ENCODE results near the gene CDK5.
A peak's percentile ranks its signal among the peaks of the same experiment; 100 is the strongest.
"Not testable (repeated sequence)": the region's sequence is repeated elsewhere in the genome, so short reads cannot be mapped to it uniquely, and the experiment has no call there.

CDK5 gene

DNA sequence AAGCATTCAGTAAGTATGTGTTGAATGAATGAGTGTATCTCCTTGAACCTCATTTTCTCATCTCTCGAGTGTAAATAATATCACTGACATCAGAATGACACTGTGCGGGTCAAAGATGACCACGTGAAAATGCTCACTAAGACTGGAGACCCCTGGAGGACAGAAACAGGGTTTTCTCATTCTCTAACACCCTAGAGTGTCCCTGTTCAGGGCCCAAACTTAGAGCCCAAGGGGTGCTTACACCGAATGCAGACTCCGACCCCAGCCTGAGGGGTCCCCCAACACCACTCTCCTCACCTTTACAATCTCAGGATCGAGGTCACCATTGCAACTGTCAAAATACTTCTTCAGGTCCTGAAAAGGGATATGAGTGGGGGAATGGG, 1.4 kb downstream of the CDK5 start:
- DNase-seq: no peak

DNA sequence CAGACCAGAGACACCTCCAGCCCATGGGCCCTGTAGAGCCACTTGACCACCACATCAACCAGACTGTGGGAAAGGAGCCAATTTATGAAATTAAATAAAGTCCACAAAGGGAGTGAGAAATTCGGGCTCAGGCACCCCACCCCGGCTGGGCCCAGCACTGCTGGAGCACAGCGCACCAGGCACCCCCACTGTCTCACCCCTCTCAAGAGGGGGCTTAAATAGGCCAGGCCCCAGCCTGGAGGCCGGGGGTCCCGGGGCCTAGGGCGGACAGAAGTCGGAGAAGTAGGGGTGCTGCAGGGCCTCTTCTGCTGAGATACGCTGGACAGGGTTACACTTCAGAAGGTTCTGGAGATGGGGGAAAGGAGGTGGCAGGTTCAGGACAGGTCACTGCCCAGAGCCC, 3.9 kb downstream of the CDK5 start:
- no peak for DNase-seq

DNA sequence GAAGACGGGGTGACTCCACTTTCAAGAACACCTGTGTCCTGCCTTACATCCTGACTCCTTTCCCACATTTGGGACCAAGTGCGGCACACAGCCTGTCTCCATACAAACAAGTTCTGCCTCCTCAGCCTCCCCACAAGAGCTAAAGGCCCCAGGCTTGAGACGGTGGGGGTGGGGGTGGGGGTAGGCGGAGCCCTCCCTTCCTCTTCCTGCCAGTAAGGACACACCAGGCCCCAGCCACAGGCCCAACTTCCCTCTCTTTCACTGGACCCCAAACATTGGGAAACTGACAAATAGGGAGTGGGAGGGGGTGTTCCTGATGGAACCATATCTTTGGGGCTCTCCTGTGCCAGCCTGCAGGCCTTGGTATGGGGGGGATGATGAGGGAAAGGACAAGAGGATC, 4.6 kb downstream of the CDK5 start:
- DNase-seq: no peak

DNA sequence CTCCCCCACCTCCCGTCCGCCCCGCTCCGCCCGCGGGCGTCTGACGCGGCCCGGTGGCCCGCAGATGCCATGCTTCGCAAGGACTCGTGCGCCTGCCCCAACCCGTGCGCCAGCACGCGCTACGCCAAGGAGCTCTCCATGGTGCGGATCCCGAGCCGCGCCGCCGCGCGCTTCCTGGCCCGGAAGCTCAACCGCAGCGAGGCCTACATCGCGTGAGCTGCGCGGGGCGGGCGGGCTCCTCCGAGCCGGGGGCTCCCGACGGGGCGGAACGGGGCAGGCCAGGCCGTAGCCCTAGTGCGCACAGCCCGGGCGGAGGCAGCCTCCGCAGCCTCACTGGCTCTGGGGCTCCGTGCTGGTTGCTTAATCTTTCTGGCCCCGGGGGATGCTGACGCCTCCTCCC, 6.6 kb downstream of the CDK5 start:
- DNase-seq: peak; percentile 50

DNA sequence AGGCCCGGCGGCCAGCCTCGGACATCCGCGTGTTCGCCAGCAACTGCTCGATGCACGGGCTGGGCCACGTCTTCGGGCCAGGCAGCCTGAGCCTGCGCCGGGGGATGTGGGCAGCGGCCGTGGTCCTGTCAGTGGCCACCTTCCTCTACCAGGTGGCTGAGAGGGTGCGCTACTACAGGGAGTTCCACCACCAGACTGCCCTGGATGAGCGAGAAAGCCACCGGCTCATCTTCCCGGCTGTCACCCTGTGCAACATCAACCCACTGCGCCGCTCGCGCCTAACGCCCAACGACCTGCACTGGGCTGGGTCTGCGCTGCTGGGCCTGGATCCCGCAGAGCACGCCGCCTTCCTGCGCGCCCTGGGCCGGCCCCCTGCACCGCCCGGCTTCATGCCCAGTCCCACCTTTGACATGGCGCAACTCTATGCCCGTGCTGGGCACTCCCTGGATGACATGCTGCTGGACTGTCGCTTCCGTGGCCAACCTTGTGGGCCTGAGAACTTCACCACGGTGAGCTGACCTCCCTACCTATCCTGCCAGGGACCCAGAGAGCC, 8.7 kb downstream of the CDK5 start:
- DNase-seq: no peak

DNA sequence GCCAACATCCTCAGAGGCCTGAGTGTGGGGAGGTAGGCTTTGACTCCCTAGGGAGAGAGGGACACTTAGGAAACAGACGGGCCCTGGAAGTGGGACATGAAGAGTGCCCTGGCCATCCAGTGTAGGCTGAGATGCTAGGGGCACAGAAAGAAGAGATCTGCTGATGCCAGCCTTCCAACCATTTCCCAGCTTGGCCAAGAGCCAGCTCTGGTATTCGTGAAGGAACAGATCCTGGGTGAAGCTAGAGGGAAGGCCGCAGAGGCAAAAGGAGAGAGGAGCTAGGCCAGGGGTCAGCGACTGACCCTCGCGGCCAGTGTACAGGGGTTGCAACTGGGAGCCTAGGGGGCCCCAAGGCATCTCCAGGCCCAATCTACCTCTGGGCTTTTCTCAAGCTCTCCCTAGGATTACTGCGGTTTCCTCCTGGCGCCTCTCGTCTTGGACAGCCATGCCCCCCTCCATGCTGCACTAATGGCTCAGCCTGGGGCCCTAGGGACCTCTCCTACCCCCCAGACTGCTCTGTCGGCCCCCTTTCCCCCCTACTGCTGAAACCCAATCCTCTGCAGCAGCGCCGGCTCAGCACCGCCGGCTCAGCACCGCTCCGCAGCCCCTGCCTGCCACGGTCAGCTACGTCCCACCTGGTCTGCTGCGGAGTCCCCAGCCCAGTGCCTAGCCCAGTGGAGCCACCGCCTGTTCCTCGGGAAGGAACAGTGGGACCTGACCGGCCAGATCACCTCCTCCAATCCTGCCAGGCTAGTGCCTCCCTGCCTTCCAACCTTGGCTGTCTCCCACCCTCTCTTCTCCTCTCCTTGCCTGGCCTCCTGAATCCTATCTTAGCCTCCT, 9.5 kb downstream of the CDK5 start, which contains the start of gene ASIC3:
Gene ASIC3 (plus strand): TSS at position 556 of the 840 bp plus-strand sequence. CDS start 355 bp downstream, outside the sequence.
- no peak for DNase-seq

DNA sequence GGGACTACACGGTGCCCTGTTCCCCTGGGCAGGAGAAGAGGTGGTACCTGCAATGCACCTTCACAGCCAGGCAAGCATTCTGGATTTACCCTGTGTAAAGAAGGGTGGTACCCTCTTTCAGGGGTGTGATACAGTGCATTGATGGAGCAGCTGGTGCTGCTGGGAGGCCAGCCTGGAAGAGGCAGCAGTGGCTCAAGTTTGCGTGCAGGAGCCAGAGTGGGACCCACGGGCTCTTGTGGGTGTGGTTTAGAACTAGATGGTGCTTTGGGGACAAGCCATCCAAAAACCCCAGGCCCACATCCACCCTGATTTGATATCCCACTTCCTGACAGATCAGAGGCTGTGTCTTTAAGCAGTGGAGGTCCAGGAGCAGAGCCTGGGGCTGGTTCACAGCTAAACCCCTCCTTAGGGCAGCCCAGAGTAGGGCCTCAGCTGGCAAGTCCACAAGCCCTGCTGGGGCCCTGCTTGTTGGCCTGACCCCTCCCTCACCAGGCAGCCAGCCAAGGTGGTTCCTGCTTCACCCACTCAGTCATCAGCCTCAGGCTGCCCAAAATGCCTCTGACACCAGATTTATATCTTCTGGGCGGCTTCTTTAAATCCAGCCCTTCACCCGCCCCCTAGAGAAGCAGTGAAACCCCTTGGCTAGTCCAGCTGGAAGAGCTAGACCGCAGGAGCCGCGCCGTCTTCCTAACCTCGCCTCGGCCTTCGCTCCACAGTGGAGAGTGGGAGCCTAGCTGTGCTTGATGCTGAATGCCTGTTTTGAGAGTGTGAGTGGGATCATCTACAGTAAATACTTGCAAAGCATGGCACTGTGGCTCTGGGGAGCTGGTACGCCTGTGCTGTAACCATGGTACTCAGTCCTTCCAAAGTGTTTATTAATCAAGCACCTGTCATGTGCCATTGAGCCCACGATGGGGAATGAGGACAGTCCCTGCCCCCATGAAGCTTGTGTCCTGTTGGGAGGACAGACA, 10.8 kb downstream of the CDK5 start:
- no peak for DNase-seq

DNA sequence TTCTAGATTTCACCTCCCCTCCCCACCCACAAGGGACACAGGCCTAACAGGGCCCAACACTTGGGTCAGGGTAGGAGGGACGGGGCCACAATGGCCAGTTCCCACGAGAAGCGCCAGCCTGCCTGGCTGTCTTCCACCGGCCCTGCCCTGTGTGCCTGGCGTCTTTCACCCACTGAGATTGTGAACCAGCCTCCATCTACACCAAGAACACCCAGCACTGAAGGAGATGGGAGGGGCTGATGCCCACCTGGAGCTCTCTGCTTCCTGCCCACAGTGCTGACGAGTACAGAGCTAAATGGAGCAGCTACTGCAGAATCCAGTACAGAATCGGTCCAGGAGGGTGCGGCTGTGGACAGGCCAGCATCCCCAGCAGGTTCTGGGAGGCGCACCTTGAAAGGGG, 11.7 kb downstream of the CDK5 start:
- DNase-seq: no peak

DNA sequence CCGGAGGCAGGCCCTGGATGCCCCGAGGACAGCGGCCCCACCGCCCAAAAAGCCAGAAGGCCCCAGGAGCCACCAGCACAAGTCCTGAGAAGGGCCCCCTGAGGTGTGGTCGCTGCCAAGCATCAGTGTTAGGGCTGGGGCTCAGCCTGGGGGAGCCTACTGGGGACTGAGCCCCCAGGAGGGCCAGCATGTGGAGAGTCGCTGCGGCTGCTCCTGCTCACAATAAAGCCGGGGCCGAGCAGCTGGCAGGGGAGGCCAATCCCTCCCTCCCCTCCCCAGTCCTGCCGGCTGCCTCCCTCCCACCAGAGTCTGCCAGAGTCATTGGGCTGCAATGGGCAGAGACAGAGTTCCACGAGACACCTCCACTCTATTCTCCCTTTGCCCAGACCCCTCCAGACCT, 12.4 kb downstream of the CDK5 start:
- no peak for DNase-seq

DNA sequence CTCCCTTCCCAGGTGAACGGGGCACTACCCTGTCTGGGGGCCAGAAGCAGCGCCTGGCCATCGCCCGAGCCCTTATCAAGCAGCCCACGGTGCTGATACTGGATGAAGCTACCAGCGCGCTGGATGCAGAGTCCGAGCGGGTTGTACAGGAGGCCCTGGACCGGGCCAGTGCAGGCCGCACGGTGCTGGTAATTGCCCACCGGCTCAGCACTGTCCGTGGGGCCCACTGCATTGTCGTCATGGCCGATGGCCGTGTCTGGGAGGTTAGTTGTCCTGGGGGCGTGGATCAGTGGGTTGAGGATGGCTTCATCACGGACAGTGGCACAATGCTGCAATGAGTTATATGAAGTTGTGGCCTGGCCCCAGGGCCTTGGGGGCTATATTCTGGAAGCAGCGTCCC, 13.7 kb downstream of the CDK5 start:
- DNase-seq: no peak

DNA sequence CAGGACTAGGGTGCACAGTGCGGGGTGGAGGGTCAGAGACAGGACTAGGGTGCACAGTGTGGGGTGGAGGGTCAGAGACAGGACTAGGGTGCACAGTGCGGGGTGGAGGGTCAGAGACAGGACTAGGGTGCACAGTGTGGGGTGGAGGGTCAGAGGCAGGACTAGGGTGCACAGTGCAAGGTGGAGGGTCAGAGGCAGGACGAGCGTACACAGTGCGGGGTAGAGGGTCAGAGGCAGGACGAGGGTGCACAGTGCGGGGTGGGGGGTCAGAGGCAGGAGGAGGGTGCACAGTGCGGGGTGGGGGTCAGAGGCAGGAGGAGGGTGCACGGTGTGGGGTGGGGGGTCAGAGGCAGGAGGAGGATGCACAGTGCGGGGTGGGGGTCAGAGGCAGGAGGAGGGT, 14.2 kb downstream of the CDK5 start:
- DNase-seq: not testable (repeated sequence)

DNA sequence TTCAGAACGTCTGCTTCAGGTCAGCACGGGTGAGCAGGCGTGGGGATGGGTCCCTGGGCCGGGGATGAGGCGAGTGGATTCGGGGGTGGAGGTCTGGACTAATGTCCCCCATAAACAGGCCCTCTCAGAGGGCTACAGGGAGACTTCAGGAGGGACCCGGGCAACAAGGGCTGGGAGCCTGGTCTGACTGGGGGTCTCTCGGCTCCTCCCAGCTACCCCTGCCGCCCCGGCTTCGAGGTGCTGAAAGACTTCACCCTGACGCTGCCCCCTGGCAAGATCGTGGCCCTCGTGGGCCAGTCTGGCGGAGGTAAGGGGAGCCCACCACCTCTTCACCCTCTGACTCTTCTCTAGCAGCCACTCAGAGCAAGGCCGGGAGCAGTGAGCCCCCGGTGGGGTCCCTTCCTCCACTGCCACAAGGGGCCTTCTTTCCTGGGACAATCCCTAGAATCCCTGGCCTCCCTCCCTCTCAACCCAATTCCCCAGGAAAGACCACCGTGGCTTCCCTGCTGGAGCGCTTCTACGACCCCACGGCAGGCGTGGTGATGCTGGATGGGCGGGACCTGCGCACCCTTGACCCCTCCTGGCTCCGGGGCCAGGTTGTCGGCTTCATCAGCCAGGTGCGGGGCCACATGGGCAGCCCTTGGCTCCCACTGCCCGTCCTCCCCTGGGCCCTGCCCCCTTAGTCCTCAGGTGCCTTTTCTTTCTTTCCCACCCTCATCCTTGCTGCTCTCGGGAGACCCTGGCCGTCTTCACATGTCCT, 16.9 kb downstream of the CDK5 start:
- DNase-seq: no peak

DNA sequence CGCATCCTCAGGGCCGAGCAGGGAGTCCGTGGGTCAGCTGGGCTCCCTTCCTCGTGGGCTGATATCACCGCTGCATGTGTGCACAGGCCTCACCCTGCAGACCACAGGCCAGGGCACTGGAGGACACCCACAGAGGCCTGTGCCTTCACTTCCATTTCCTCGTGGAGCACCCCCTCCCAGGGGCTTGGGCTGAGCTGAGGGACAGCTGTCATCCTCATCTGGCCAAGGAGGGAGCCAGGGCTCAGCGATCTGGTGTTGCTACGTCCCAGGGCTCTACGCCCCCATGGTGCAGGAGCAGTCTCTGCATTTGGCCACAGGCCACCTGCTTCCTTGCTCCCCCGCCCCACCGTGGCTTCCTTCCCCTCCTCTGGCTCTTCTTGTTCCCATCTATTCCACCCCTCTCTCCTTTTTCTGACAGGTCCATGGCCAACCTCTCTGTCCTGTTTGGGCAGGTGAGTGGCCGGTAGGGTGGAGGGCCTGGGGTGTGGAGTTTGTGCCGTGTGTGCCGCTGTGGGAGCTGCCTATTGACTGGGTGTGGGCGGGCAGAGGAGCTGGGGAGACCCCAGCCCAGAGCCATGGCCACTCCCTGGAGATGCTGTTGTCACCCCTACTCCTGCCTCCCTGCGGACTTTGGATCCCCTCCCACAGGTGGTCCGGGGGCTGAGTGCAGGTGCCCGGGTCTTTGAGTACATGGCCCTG, 17.7 kb downstream of the CDK5 start:
- no peak for DNase-seq

DNA sequence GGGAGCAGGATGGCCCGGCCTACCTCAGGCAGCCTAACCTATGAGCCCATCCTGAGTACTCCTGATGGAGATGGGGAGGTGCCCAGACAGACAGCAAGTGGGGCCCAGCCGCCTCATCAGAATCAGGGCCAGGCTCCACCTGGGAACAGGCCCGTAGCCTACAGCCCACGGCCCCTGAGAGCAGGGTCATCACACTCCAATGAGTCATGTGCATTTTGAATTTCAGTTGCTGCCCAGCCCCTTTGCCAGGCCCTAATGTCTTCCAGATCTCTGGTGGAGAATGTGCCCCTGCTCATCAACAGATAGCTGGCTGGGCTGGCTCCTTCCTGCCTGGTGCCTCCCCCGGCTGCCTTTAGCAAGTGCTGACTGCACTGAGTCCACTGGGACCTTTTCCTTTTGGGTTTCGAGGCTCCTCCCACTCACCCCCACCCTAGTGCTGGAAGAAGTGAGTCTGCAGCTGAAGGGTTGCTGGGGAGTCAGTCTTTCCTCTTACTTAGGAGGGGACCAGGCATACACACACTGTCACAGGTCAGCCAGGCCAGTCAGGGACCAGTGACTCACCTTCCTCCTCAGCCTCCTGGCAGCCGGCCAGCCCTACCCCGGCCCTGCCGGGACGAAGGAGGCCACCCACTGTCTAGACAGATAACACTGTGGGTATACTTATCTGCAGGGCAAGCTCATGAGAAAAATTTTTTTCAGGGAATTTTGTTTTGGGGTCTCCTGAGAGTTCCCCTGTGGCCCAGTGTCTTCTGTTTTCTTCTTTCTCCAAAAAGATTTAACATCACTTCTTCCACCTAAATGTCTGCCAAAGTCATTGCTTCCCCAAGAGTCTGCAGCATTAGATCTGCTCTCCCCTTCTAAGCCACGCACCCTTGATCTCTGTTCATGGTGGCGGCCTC, 18.5 kb downstream of the CDK5 start:
- DNase-seq: peak; percentile 77

DNA sequence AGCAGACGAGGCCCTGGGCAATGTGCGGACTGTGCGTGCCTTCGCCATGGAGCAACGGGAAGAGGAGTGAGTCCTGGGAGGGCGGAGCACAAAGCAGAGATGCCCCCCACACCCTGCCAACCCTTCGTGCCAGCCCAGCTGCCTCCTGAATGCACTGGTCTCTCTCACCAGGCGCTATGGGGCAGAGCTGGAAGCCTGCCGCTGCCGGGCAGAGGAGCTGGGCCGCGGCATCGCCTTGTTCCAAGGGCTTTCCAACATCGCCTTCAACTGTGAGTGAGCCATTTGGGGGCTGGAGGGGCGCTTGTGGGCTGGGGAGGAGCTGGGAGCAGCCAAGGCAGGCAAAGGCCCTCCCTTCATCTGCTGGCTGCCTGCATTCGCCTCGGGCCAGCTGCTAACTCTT, 21.8 kb downstream of the CDK5 start:
- no peak for DNase-seq

DNA sequence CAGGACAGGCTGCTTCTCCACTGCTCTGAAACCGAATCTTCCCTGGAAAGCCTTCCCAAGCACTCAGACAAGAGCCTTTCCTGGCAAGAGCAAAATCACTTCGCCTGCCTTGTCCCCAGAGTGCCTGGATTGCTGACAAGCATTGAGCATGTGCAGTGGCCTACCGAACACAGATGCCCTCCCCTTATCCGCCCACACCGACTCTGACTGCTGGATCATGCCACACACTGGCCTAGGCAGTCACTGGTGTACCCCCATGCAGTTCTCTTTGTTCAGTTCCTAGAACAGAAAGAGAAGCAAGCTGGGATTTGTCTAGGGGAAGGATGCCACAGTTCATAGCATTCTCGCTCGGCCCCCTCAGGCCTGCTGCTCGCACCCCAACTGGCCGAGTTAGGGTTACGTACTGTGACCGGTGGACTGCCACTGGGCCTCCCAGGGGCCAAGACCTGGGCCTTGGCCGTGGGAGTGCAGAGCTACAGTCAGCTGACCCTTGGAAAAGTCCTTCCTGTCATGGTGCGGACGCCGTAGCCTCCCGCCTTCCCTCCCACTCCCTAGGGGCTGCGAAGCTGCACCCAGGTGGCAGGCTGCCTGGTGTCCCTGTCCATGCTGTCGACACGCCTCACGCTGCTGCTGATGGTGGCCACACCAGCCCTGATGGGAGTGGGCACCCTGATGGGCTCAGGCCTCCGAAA, 22.5 kb downstream of the CDK5 start:
- DNase-seq: no peak

DNA sequence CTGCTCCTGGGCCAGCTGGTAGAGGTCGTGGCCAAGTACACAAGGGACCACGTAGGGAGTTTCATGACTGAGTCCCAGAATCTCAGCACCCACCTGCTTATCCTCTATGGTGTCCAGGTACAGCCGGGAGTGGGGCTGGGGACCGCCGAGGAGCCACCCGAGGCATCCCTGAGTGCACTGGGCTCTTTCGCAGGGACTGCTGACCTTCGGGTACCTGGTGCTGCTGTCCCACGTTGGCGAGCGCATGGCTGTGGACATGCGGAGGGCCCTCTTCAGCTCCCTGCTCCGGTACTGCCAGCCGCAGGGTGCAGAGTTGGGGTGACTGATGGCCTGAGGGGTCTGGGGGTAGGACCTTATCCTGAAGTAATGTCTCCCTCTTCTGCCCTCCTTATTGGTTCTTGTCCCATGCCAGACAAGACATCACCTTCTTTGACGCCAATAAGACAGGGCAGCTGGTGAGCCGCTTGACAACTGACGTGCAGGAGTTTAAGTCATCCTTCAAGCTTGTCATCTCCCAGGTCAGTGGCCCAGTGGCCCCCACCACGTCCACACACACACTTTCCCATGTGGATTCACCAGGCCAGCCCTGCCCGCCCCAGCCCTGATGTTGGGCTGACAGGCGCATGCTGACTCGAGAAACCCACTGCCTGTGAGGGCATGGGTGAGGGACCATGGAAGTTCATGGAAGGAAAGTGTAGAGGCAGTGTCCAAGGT, 23.2 kb downstream of the CDK5 start:
- no peak for DNase-seq

DNA sequence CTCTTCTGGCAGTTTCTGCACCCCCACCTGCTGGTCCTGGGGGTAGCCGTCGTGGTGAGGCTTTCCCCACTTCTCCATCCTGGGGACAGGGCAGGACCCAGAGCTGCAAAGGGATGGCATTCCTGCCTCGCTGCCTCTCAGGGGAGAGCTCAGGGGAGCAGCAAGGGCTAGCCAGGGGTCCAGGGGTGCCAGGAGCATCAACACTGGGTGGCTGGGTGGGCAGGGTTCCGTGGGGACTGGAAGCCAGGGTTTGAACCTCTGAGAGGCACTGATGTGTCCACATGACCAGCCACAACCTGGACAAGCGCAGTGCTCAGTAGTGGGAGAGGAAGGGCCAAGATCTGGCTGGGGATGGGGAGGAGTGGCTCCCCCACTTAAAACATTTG, 23.8 kb downstream of the CDK5 start:
- DNase-seq: no peak

DNA sequence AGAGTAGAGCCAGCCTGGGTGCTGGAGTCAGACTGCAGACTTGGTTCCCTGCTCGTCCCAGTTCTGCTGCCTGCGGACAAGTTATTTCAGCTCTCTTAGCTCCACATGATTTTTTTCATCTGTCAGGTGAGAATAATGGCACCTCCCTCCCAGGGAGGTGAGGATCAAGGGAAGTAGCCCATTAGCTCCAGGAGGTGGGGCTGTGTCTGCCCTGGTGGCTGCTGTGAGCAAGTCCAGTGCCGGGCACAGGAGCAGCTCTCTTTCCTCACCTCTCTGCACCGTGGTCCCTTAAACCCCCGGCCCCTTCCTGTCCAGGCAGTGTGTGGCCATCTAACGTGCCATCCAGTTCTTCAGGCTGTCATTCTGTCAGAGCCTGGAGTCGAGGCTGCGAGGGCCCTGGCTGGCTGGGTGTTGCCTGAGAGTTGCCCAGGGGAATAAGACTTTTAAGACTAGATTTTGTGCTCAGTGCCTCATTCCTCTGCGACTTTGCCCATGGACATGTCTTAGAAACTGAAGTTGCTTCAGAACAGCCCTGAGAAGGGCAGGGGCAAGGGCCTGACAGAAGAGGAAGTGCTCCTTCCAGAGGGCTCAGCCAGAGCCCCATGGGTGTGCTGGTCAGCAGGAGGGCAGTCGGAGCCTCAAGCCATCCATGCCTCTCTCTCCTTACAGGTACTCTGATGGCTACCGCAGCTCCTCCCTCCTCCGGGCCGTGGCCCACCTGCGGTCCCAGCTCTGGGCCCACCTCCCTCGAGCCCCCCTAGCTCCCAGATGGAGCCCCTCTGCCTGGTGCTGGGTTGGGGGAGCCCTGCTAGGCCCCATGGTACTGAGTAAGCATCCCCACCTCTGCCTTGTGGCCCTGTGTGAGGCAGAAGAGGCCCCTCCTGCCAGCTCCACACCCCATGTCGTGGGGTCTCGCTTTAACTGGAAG, 24.5 kb downstream of the CDK5 start:
- DNase-seq: no peak

Data from activated CD4-positive, CD25-positive, alpha-beta regulatory T cell treated with anti-CD3 and anti-CD28 coated beads, Interleukin-2, amount 50 U/mL, for 72 hours (primary cell).